ENCODE measurements around the gene MRPL33.

The MRPL33 gene

GRCh38 chr2:27796791-27797765 is 25.6 kb downstream of the MRPL33 start:
- Histone ChIP-seq H3K27me3 (replicated peaks; ENCODE audit: control insufficient read depth, insufficient read depth, low read length, poor library complexity, severe bottlenecking) (no peaks in the 10 kb centered on the region), H3K4me3 (ENCODE audit: insufficient read depth, low read depth, low read length, poor library complexity, severe bottlenecking) (no peak overlapping the region), H3K27ac (ENCODE audit: insufficient read depth, low read length, poor library complexity, severe bottlenecking) (no peak overlapping the region), H3K36me3 (ENCODE audit: control insufficient read depth, insufficient read depth, low read length) (no peaks in the 10 kb centered on the region), H3K9me3 (ENCODE audit: control insufficient read depth, low read length) (no peaks in the 10 kb centered on the region), H3K4me1 (ENCODE audit: control insufficient read depth, insufficient read depth, low read length, poor library complexity, severe bottlenecking) (no peaks in the 10 kb centered on the region)
- no peak for DNase-seq

- no peaks in the 10 kb centered on the region for H3K4me1 ChIP-seq (ENCODE audit: control insufficient read depth, insufficient read depth, low read length, poor library complexity, severe bottlenecking)
- no peak for DNase-seq
Measured at GRCh38 chr2:27797841-27798240, 26.3 kb downstream of the MRPL33 start.

GRCh38 chr2:27798486-27798885 is 27.0 kb downstream of the MRPL33 start:
- Histone ChIP-seq H3K9me3 (ENCODE audit: control insufficient read depth, low read length) (no peaks in the 10 kb centered on the region), H3K27ac (ENCODE audit: insufficient read depth, low read length, poor library complexity, severe bottlenecking) (no peak overlapping the region), H3K4me3 (ENCODE audit: insufficient read depth, low read depth, low read length, poor library complexity, severe bottlenecking) (no peak overlapping the region), H3K27me3 (replicated peaks; ENCODE audit: control insufficient read depth, insufficient read depth, low read length, poor library complexity, severe bottlenecking) (no peaks in the 10 kb centered on the region), H3K4me1 (ENCODE audit: control insufficient read depth, insufficient read depth, low read length, poor library complexity, severe bottlenecking) (no peaks in the 10 kb centered on the region), H3K36me3 (ENCODE audit: control insufficient read depth, insufficient read depth, low read length) (no peaks in the 10 kb centered on the region)
- DNase-seq, result no peak

More at GRCh38 chr2:27797841-27798240, 26.3 kb downstream of the MRPL33 start:
- no peaks in the 10 kb centered on the region for H3K9me3 ChIP-seq (ENCODE audit: control insufficient read depth, low read length)
- H3K36me3 ChIP-seq (ENCODE audit: control insufficient read depth, insufficient read depth, low read length), result no peaks in the 10 kb centered on the region
- H3K4me3 ChIP-seq (ENCODE audit: insufficient read depth, low read depth, low read length, poor library complexity, severe bottlenecking), result no peak overlapping the region
- no peak overlapping the region for H3K27ac ChIP-seq (ENCODE audit: insufficient read depth, low read length, poor library complexity, severe bottlenecking)
- no peaks in the 10 kb centered on the region for H3K27me3 ChIP-seq (replicated peaks; ENCODE audit: control insufficient read depth, insufficient read depth, low read length, poor library complexity, severe bottlenecking)

- Histone ChIP-seq H3K27me3 (replicated peaks; ENCODE audit: control insufficient read depth, insufficient read depth, low read length, poor library complexity, severe bottlenecking) (no peaks in the 10 kb centered on the region), H3K4me1 (ENCODE audit: control insufficient read depth, insufficient read depth, low read length, poor library complexity, severe bottlenecking) (no peaks in the 10 kb centered on the region), H3K27ac (ENCODE audit: insufficient read depth, low read length, poor library complexity, severe bottlenecking) (no peak overlapping the region), H3K36me3 (ENCODE audit: control insufficient read depth, insufficient read depth, low read length) (no peaks in the 10 kb centered on the region), H3K4me3 (ENCODE audit: insufficient read depth, low read depth, low read length, poor library complexity, severe bottlenecking) (no peak overlapping the region), H3K9me3 (ENCODE audit: control insufficient read depth, low read length) (no peaks in the 10 kb centered on the region)
- DNase-seq, result no peak
Measured at GRCh38 chr2:27798948-27799645, 27.6 kb downstream of the MRPL33 start.

- Histone ChIP-seq H3K4me3 (ENCODE audit: insufficient read depth, low read depth, low read length, poor library complexity, severe bottlenecking) (no peak overlapping the region), H3K27ac (ENCODE audit: insufficient read depth, low read length, poor library complexity, severe bottlenecking) (no peak overlapping the region), H3K27me3 (replicated peaks; ENCODE audit: control insufficient read depth, insufficient read depth, low read length, poor library complexity, severe bottlenecking) (no peaks in the 10 kb centered on the region), H3K36me3 (ENCODE audit: control insufficient read depth, insufficient read depth, low read length) (no peaks in the 10 kb centered on the region), H3K4me1 (ENCODE audit: control insufficient read depth, insufficient read depth, low read length, poor library complexity, severe bottlenecking) (no peaks in the 10 kb centered on the region), H3K9me3 (ENCODE audit: control insufficient read depth, low read length) (no peaks in the 10 kb centered on the region)
- no peak for DNase-seq
Measured at GRCh38 chr2:27799646-27800010, 28.1 kb downstream of the MRPL33 start.

GRCh38 chr2:27800856-27801255 is 29.3 kb downstream of the MRPL33 start:
- no peaks in the 10 kb centered on the region for H3K9me3 ChIP-seq (ENCODE audit: control insufficient read depth, low read length)
- no peak overlapping the region for H3K27ac ChIP-seq (ENCODE audit: insufficient read depth, low read length, poor library complexity, severe bottlenecking)
- no peaks in the 10 kb centered on the region for H3K4me1 ChIP-seq (ENCODE audit: control insufficient read depth, insufficient read depth, low read length, poor library complexity, severe bottlenecking)
- DNase-seq, result no peak
- H3K27me3 ChIP-seq (replicated peaks; ENCODE audit: control insufficient read depth, insufficient read depth, low read length, poor library complexity, severe bottlenecking), result no peaks in the 10 kb centered on the region
- H3K4me3 ChIP-seq (ENCODE audit: insufficient read depth, low read depth, low read length, poor library complexity, severe bottlenecking), result no peak overlapping the region
- no peaks in the 10 kb centered on the region for H3K36me3 ChIP-seq (ENCODE audit: control insufficient read depth, insufficient read depth, low read length)

GRCh38 chr2:27802547-27802946 is 31.0 kb downstream of the MRPL33 start:
- no peak for DNase-seq
- H3K36me3 ChIP-seq (ENCODE audit: control insufficient read depth, insufficient read depth, low read length), result no peaks in the 10 kb centered on the region
- no peaks in the 10 kb centered on the region for H3K27me3 ChIP-seq (replicated peaks; ENCODE audit: control insufficient read depth, insufficient read depth, low read length, poor library complexity, severe bottlenecking)
- no peak overlapping the region for H3K4me3 ChIP-seq (ENCODE audit: insufficient read depth, low read depth, low read length, poor library complexity, severe bottlenecking)
- H3K27ac ChIP-seq (ENCODE audit: insufficient read depth, low read length, poor library complexity, severe bottlenecking), result no peak overlapping the region
- H3K9me3 ChIP-seq (ENCODE audit: control insufficient read depth, low read length), result no peaks in the 10 kb centered on the region
- no peaks in the 10 kb centered on the region for H3K4me1 ChIP-seq (ENCODE audit: control insufficient read depth, insufficient read depth, low read length, poor library complexity, severe bottlenecking)

- no peaks in the 10 kb centered on the region for H3K4me1 ChIP-seq (ENCODE audit: control insufficient read depth, insufficient read depth, low read length, poor library complexity, severe bottlenecking)
Measured at GRCh38 chr2:27803046-27803445, 31.5 kb downstream of the MRPL33 start.

GRCh38 chr2:27804146-27804545 is 32.6 kb downstream of the MRPL33 start:
- Histone ChIP-seq H3K27me3 (replicated peaks; ENCODE audit: control insufficient read depth, insufficient read depth, low read length, poor library complexity, severe bottlenecking) (no peaks in the 10 kb centered on the region), H3K4me1 (ENCODE audit: control insufficient read depth, insufficient read depth, low read length, poor library complexity, severe bottlenecking) (no peaks in the 10 kb centered on the region), H3K4me3 (ENCODE audit: insufficient read depth, low read depth, low read length, poor library complexity, severe bottlenecking) (no peak overlapping the region), H3K27ac (ENCODE audit: insufficient read depth, low read length, poor library complexity, severe bottlenecking) (no peak overlapping the region), H3K9me3 (ENCODE audit: control insufficient read depth, low read length) (no peaks in the 10 kb centered on the region), H3K36me3 (ENCODE audit: control insufficient read depth, insufficient read depth, low read length) (no peaks in the 10 kb centered on the region)
- no peak for DNase-seq

More at GRCh38 chr2:27803046-27803445, 31.5 kb downstream of the MRPL33 start:
- Histone ChIP-seq H3K36me3 (ENCODE audit: control insufficient read depth, insufficient read depth, low read length) (no peaks in the 10 kb centered on the region), H3K27ac (ENCODE audit: insufficient read depth, low read length, poor library complexity, severe bottlenecking) (no peak overlapping the region), H3K4me3 (ENCODE audit: insufficient read depth, low read depth, low read length, poor library complexity, severe bottlenecking) (no peak overlapping the region), H3K9me3 (ENCODE audit: control insufficient read depth, low read length) (no peaks in the 10 kb centered on the region), H3K27me3 (replicated peaks; ENCODE audit: control insufficient read depth, insufficient read depth, low read length, poor library complexity, severe bottlenecking) (no peaks in the 10 kb centered on the region)
- no peak for DNase-seq

GRCh38 chr2:27805180-27805579 is 33.7 kb downstream of the MRPL33 start:
- no peaks in the 10 kb centered on the region for H3K9me3 ChIP-seq (ENCODE audit: control insufficient read depth, low read length)
- no peak overlapping the region for H3K27ac ChIP-seq (ENCODE audit: insufficient read depth, low read length, poor library complexity, severe bottlenecking)
- H3K4me3 ChIP-seq (ENCODE audit: insufficient read depth, low read depth, low read length, poor library complexity, severe bottlenecking), result no peak overlapping the region
- H3K27me3 ChIP-seq (replicated peaks; ENCODE audit: control insufficient read depth, insufficient read depth, low read length, poor library complexity, severe bottlenecking), result no peaks in the 10 kb centered on the region
- H3K4me1 ChIP-seq (ENCODE audit: control insufficient read depth, insufficient read depth, low read length, poor library complexity, severe bottlenecking), result no peaks in the 10 kb centered on the region
- no peaks in the 10 kb centered on the region for H3K36me3 ChIP-seq (ENCODE audit: control insufficient read depth, insufficient read depth, low read length)
- DNase-seq, result no peak

All from effector memory CD4-positive, alpha-beta T cell (primary cell).